ENCODE results near the gene ATP5ME.

GRCh38 chr4:687971-688853 is 14.1 kb upstream of the ATP5ME start:
- TF ChIP-seq ZNF274 (IDR thresholded peaks at IDR 0.05; ENCODE audit: low read depth, low read length) (no peak), YY1 (IDR thresholded peaks at IDR 0.05; ENCODE audit: insufficient read depth, insufficient read length) (no peak), SUZ12 (IDR thresholded peaks at IDR 0.05; ENCODE audit: extremely low read depth, insufficient read depth, insufficient read length) (no peak)
